Limb (tissue), 2 donors: ENCODE results near the gene THUMPD3.
A peak's percentile ranks its signal among the peaks of the same experiment; 100 is the strongest.

Source experiments
- DNase-seq, 2 donors: peaks; one replicate each; pipeline ENCODE4 v3.0.0-alpha.2; 2016; ENCODE audit errors: extremely low spot score in 2 of 2

THUMPD3 gene, protein sequence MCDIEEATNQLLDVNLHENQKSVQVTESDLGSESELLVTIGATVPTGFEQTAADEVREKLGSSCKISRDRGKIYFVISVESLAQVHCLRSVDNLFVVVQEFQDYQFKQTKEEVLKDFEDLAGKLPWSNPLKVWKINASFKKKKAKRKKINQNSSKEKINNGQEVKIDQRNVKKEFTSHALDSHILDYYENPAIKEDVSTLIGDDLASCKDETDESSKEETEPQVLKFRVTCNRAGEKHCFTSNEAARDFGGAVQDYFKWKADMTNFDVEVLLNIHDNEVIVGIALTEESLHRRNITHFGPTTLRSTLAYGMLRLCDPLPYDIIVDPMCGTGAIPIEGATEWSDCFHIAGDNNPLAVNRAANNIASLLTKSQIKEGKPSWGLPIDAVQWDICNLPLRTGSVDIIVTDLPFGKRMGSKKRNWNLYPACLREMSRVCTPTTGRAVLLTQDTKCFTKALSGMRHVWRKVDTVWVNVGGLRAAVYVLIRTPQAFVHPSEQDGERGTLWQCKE

DNA sequence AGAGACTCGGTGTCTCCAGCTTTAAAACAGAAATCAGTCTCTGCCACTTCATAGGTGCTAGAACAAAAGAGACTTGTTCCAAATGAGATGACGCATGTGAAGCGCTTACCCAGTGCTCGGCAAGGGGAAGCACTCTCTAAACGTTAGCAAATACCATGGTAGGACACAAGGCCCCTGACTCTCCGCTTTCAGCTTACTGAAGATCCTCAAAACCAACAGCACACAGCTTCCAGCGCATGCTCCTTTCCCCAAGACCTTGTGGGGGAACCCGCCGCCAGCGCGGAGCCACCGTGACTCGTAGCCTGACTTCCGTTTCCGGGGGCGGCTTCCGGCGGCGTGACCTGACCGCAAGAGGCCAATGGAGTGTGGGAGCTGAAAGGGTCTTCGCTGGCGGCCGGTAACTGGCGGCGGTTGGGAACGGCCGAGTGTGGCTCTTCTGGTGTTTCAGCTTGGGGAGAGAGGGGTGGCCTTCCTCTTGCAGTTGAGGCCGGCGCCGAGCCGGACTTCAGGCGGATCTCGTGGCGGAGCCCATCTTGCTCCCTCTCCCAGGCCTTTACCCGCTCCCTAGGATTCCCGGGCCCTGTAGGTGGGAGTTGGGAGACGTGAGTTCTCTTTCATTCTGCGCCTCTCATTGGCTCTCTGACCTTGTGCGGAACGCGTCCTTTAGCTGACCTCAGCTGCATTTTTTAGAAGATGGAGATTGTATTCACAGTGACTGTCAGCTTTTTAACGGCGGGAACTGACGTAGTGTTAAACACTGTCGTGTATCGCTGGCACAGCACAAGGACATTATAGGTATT, at the start of gene THUMPD3:
Gene THUMPD3 (plus strand): TSS at position 324 of the 800 bp plus-strand sequence. CDS start 2,015 bp downstream, outside the sequence.
- peak; percentile 92 to 94 for DNase-seq

DNA sequence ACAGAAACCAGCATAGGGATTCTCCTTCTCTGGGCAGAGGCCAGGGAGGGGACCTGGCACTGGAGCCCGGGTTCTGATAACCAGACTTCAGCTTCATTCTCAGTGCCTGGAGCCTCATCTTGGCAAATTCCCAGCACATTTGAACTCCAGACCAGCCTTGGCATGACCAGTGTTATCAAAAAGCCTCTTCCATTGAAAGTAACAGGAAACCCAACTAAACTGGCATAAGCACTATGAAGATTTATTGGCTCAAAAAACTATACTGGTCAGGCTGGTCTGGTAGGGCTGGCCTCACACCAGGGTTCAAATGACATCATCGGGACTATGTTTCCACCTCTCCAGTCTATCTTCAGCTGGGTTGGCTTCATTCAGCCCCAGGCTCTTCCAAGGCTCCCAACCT, 48.1 kb upstream of the THUMPD3 start:
- DNase-seq, result no peak

DNA sequence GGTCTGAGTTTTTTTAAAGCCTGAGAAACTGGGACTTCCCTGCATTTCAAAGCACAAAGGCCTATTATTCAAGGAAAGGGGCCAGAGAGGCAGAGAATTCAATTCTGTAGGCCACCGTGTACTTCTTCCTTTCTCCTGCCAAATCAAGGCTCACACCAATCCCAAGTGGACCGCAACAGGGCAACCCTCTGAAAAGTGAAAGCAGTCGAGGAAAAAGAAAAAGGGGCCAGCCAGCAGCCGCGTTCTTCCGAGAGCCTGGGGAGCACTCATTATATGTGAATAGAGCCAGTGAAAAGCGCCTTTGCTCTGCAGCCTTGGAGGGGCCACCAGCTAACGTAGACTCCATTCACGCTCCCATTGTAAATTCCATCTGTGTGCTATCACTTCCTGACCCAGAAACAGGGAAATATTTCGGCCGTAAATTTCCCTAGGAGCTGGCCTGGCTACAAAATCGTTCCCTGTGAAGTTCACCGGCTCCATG, 45.9 kb upstream of the THUMPD3 start:
- peak; percentile 60 to 71 for DNase-seq

DNA sequence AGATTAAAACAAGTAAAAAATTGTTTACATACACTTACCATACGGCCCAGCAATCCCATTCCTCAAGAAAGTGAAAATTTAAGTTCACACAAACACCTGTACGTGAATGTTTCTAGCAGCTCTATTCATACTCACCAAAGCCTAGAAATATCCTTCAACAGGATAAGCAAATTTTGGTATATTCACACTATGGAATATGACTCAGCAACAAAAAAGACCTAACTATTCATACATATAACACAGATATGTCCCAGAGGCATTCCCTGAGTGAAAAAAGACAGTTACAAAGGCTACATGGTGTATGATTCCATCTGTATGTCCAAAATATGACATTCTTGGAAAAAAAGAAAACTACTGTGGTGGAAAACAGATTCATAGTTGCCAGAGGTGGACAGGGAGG, 40.1 kb upstream of the THUMPD3 start:
- no peak for DNase-seq

DNA sequence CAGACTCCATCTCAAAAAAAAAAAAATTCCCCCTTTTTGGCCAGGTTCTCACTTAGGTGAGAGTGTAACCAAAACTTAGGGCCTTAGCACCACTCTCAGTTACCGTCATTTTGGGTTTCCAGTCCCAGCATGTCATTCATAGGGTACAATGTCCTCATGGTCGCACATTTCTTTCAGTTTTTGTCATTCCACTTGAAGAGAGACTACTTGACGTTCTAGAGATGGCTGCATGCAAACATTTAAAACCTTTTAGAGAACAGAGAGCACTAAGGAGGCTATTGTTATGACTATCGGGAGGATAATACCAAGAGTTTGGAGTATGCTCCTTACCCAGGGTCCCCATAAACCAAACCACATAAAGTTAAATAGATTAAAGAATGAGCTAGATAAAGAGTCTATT, 37.9 kb upstream of the THUMPD3 start:
- no peak for DNase-seq

DNA sequence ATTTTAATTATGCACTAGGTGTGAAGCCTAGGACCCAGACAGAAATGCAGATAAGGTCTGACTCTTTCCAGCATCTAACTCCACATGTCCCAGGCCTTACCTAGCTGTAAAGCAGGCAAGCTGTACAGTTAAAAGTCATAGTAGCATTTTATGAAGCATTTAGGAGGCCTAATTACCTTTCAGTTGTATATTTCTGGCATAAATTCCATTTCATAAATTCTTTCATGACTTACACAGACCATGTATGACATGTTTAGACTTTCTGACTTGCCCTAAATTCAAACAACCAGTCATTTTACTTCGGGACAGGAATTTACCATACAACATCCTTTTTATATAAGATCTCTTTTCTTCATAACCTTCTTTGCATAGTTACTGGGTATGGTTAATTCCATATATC, 35.3 kb upstream of the THUMPD3 start:
- DNase-seq, result no peak

DNA sequence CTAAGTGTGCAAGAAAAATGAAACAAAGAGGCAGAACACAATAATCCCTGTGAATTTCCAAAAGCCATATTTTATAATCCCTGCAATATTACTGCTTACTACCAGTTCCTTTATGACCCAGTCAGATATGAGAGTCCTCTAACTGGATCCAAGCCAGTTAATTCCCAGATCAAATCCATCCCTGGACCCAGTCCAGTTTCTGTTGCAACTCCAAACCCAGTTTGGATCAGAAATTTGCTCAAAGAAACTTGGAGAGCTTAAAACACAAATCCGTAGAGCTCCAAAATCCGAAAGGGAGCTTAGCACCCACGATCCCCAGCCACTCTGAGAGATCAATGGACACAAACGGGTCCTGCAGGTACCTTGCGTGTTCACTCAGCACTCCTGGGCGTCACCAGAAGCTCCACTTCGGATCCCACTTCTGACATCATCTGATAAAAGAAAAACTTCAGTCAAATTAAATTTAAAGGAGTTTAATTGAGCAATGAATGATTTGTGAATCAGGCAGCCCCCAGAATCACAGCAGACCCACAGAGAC, 32.6 kb upstream of the THUMPD3 start:
- no peak for DNase-seq

DNA sequence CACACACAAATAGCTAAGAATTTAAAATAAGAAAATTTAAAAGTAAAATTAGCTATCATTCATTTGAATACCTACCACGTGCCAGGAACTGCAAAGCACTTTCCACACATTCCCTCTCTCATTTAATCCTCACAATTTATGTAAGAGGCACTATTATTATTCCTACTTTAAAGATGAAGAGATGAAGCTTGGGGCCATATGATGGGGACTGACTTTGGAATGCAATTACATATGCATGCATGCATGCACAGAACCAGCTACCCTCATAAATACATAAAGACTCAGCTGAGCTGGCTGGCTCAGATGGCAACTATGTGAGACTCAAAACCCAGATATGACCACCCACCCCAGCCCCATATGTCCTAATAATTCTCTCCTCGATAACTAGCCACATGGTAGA, 31.7 kb upstream of the THUMPD3 start:
- DNase-seq, result no peak

DNA sequence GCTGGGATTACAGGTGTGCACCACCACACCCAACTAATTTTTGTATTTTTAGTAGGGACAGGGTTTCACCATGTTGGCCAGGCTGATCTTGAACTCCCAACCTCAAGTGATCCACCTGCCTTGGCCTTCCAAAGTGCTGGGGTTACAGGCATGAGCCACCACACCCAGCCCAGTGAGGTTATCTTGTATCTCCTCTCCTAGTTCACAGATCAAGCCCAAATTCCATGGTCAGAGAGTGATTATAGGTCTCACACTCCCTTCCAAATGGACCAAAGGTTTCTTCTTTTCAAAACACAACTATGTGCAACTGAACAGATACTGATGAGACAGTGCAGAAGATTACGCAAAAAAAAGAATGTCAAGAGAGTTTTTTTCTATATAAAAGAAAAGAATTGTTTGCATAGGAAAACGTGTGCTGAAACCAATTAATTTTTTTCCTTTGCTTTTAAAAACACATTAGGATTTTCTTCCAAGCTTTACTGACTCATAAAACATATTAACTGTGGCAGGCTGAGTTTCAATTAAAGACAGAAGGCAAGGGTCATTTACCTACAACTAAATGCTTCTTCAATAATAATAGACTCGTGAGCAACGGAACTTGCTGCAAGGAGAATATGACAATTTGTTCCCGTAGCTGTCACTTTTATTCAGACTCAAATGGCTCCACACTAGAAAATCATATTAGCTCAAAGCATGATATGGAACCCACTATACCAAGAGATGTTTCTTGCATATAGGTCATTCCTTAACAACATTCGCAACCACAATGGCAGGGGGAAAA, 30.4 kb upstream of the THUMPD3 start:
- no peak for DNase-seq

DNA sequence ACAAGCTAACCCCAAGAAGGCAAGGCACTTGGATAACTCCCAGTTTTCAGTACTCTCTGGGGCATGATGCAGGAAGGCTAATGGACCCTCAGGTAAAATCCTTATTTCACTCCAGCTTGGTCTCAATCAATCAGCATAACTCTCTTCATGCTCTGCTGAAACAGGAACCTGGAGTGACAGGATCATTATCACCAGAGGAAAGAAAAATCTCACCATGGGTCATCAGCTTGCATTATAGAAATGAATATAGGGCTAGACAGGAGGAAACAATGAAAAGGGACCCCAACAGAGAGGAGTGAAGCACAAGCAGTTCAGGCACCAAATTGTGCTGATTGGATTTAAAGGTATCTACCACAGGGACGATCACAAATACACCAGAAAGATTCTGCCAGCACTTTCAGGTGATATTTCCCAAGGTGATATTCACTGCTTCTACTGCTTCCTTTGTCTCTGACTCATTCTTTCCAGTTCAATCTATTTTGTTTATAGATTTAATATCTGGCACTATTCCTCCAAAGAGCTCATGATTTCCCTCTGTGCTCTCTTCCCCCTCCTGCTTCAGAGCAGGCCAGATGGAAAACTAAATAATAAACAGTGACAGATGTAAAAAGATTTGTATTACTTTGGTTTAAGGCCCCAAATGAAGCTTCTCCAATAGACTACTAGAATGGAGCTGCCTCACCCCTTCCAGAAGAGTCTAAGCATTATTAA, 22.9 kb upstream of the THUMPD3 start:
- peak in 1 of 2 donors; percentile 62 for DNase-seq

DNA sequence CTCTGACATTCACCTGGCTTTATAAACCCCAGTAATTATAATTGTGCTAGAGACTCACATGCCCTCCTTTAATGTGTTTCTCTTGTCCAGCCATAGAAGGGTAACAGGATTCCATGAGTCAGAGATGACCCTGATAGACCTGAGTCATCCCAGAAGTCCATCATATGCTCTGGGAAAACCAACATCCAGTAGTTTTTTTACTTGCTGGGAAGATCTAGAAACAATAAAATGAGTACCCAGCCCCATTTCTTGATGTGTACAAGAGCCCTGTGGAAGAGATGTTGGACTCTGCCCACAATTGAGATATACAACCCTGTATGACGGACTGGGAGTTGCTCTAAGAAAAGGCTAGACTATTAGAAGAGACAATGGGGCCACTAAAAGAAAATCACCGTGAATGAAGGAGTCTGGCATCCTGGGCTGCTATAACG, 22.4 kb upstream of the THUMPD3 start:
- DNase-seq, result no peak

DNA sequence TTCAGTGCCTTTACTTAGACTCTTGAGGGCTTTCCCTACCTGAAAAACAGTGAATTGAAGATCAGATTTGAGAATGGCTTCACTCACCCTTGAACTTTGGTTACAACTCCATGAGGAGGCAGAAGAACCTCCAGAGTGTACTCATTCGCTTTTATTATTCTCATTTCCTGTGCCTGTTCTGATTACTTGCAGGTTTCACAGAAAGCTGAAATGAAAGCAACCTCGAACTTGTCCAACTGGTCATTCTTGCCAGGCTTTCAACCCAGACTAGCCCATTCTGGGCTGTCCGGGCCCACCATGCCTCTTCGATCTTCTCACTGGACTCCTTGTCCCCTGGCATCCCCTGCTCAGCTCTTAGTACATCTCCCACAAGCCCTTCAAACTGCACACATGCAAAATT, 20.2 kb upstream of the THUMPD3 start:
- DNase-seq, result no peak

DNA sequence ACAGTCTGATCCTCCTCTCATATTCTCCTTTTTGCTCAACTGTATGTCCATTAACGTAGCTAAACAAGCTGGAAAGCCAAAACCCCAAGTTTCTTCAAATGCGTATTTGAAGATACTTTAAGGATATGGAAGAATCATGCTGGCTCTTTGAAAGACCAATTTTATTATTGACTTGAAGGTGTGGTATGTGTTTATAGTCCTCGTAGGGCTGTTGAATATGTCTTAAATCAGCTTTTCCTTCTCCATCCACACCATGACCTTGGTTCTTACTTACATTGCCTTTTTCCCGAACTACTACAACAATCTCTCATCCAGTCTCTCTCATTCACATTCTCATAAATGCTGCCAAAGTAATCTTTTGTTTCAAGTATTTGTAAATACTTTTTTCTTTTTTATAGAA, 19.7 kb upstream of the THUMPD3 start:
- no peak for DNase-seq

DNA sequence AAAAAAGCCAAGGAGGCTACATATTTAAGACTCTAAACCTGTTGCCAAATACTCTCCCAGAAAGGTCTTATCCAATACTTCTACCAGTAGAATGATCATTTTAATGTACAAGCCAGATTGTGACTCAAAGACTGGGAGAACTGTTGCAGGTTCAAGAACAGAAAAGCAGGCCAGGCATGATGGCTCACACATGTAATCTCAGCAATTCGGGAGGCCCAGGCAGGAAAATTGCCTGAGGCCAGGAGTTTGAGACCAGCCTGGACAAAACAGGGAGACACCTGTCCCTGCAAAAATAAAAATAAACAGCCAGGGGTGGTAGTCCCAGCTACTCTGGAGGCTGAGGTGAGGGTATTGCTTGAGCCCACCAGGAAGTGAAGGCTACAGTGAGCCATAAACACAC, 17.8 kb upstream of the THUMPD3 start:
- DNase-seq, result no peak

DNA sequence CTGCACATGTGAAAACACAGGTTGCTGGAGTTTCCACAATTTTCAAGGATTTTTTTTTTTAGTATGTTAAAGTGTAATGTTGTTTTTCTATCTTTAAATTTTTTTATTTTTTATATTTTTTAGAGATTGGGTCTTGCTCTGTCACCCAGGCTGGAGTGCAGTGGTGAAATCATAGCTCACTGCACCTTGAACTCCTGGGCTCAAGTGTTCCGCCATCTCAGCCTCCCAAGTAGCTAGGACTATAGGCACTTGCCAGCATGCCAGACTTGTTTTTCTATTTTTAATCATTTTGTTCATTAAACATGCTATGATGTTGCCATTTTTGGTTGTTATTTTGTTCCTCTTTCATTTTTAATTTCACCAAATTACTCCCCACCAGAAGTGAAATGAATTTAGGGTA, 16.7 kb upstream of the THUMPD3 start:
- no peak for DNase-seq

DNA sequence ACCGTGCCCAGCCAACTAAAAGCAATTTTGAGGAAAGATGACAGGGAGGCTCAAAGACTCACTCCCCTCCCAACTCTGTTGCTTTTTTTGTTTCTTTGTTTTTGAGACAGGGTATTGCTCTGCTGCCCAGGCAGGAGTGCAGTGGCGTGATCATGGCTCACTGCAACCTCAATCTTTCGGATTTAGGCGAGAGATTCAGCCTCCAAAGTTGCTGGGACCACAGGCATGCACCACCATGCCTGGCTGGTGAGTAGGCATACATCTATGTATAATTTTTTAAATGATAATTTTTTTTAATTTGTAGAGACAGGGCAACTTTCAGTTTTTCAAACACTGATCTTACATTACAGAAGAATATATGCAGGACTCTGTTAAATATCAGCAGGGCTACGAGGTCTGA, 15.8 kb upstream of the THUMPD3 start:
- no peak for DNase-seq

DNA sequence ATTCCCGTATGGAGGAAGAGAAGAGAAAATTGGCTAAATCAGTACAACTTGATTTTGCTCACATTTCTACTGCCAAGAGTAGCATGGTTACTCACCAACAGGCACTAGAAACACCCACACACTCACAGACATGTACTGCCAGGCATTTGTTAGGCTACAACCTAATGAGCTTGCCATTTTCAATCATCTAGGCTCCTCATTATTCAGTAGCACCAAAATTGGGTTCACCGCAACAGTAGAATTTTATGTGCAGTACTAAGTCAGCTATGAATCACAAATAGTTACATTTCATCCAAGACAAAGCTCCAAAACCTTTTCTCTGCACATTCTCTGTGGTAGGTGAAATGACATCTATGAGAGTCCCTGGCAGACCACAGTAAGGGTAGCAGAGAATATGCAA, 15.0 kb upstream of the THUMPD3 start:
- DNase-seq, result no peak

DNA sequence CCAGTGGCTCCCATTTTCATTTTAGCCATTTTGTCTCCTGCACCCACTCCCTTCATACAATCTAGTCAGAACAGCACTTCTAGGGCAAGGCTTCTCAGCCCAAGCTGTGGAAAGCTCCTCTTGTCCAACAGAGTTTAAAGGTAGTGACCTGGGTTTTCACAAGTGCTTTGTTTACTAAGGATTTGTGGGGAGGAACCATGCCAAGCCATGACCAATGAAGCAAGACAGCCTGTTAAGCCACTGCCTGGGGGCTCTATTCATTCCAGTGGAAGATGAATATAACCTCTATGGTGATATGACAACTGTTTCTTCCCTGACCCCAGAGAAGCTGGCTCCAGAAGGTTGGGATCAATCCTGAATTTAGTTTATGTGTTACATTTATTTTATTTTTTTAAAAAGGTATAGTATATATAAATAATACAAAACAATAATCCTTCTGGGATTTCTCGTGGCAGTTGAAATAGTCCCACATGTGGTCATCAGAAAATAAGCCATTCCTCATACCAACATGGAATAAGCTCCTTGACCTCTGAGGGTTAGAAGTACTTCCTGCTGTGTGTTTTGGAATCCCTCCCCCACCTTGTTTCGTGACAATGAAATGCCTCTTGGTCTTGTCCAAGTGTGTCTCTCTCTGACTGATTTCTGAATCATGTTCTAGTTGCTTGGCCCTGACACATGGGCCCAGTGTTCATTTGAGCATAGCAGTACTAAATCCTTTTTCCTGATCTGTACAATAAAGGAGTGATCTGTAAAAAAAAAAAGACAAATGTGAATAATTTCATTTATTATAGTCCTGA, 13.3 kb upstream of the THUMPD3 start:
- no peak for DNase-seq

DNA sequence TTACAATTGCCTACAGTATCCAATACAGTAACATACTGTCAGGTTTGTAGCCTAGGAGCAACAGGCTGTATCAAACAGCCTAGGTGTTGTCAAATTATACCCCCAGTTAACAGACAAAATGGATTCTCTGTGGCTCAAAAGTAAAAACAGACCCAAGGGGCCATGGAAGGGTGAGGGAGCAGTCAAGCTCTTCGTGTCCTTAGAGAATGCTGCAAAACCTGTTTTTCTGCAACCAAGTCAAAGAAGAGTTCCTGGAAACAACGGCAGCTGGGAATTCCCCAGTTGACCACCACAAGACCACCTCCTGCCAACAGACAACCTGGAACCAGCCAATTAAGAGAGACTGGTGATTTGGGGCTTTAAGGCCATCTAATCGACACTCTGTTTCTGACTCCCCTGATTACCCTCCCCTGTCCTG, 11.1 kb upstream of the THUMPD3 start:
- DNase-seq, result no peak
